HCT116 (cell line): Measurements from ENCODE around the gene SAMD14. TPM values are rescaled to one million over a fixed set of nuclear protein-coding genes. Genes with fewer than 3 reads are reported as not detected.

Experiments used
- ATAC-seq: fragments of 200-7000 bp; cut with Tn5 transposase; 2 replicates; pipeline ENCODE4 v1.9.1; 2020; ENCODE audit warnings: mild to moderate bottlenecking, moderate library complexity
- BruUV-seq: library from RNA; stranded (reverse); fragments of 400-500 nt; replicated peaks from 2 replicates; lab custom pipeline; 2021; lab: Mats Ljungman, UMichigan
- CTCF ChIA-PET: fragments of 300-600 bp; sonication (Branson Sonifier 250); formaldehyde crosslinking; loops from one replicate; lab custom pipeline; 2021; ENCODE audit warnings: antibody characterized with exemption; lab: Charles Lee
- POLR2A ChIA-PET: fragments of 300-600, 350-600 bp; sonication (Branson Sonifier 250); formaldehyde crosslinking; loops from one replicate; lab custom pipeline; 2021; ENCODE audit warnings: antibody characterized with exemption; lab: Charles Lee
- RAD21 ChIA-PET, 2 experiments: fragments of 300-600 bp; sonication (Branson Sonifier 250); formaldehyde crosslinking; loops; one replicate each; lab custom pipeline; 2023; ENCODE audit warnings: low total read pairs in 2 of 2; ENCODE audit not compliant: uncharacterized antibody in 2 of 2, unreplicated experiment in 2 of 2, low non-redundant PET in 1 of 2; lab: Charles Lee
- DNase-seq: peaks from one replicate; pipeline ENCODE4 v3.0.0-alpha.2; 2010; ENCODE audit warnings: low read depth, low spot score
- H2AFZ ChIP-seq: fragments of 200-600 bp; shearing (Covaris generic), sonication (generic); 2 replicates; pipeline ENCODE4 v1.6.1; 2017; ENCODE audit warnings: low read depth, mixed run types, mixed read lengths, antibody characterized with exemption, low read length; ENCODE audit not compliant: poor library complexity, severe bottlenecking
- H3K27ac ChIP-seq: 2 replicates; pipeline ENCODE4 v1.5.1; 2012; ENCODE audit warnings: low read depth, low read length
- H3K27me3 ChIP-seq: fragments of 200-600 bp; sonication (generic); 2 replicates; pipeline ENCODE4 v1.6.1; 2016; ENCODE audit warnings: mixed run types, low read length, mixed read lengths; ENCODE audit not compliant: insufficient read depth
- H3K36me3 ChIP-seq, 2 experiments: fragments of 200-500 bp in 1 of 2; fragments of 200-600 bp in 1 of 2; sonication (Bioruptor generic) in 1 of 2; sonication (generic) in 1 of 2; 2 replicates each; pipeline versions ENCODE4 v1.5.1 to v1.6.1; 2014 to 2016; ENCODE audit warnings: low read length in 2 of 2, inconsistent platforms in 1 of 2, mixed read lengths in 1 of 2, mixed run types in 1 of 2; ENCODE audit not compliant: insufficient read depth in 2 of 2, control insufficient read depth in 1 of 2
- H3K4me1 ChIP-seq, 2 experiments: fragments of 200-600 bp in 1 of 2; sonication (generic) in 1 of 2; 2 replicates each; pipeline versions ENCODE4 v1.5.1 to v1.6.1; 2012 to 2017; ENCODE audit warnings: low read length in 2 of 2, inconsistent platforms in 1 of 2, mild to moderate bottlenecking in 1 of 2, mixed read lengths in 1 of 2, mixed run types in 1 of 2, moderate library complexity in 1 of 2; ENCODE audit not compliant: insufficient read depth in 2 of 2, control insufficient read depth in 1 of 2
- H3K4me2 ChIP-seq: fragments of 200-600 bp; sonication (generic); 2 replicates; pipeline ENCODE4 v1.6.1; 2017; ENCODE audit warnings: mixed run types, low read length, mixed read lengths
- H3K4me3 ChIP-seq, 2 experiments: fragments of 200-600 bp in 1 of 2; sonication (generic) in 1 of 2; replicated peaks in 1 of 2; 2 replicates each; pipeline ENCODE4 v1.5.1; 2011 to 2016; ENCODE audit warnings: low read length in 2 of 2, control low read depth in 1 of 2, low read depth in 1 of 2, mild to moderate bottlenecking in 1 of 2, mixed read lengths in 1 of 2, mixed run types in 1 of 2
- H3K79me2 ChIP-seq: fragments of 200-600 bp; sonication (generic); 2 replicates; pipeline ENCODE4 v1.6.1; 2017; ENCODE audit warnings: mild to moderate bottlenecking, mixed run types, low read length, moderate library complexity, mixed read lengths; ENCODE audit not compliant: insufficient read depth
- H3K9ac ChIP-seq: fragments of 200-600 bp; sonication (generic); 2 replicates; pipeline ENCODE4 v1.6.1; 2016; ENCODE audit warnings: low read length, mixed read lengths
- H3K9me2 ChIP-seq: fragments of 200-600 bp; sonication (generic), shearing (Covaris generic); 2 replicates; pipeline ENCODE4 v1.6.1; 2017; ENCODE audit warnings: mixed run types, mild to moderate bottlenecking, moderate library complexity; ENCODE audit not compliant: insufficient read depth
- H3K9me3 ChIP-seq, 2 experiments: fragments of 200-500 bp in 1 of 2; fragments of 200-600 bp in 1 of 2; sonication (Bioruptor generic) in 1 of 2; sonication (generic) in 1 of 2; 2 replicates each; pipeline ENCODE4 v1.6.1; 2014 to 2017; ENCODE audit warnings: low read length in 2 of 2, mixed read lengths in 2 of 2, inconsistent platforms in 1 of 2, low read depth in 1 of 2, mild to moderate bottlenecking in 1 of 2, mixed run types in 1 of 2, moderate library complexity in 1 of 2; ENCODE audit not compliant: control insufficient read depth in 1 of 2, insufficient read depth in 1 of 2
- H4K20me1 ChIP-seq: fragments of 200-600 bp; sonication (generic), shearing (Covaris generic); 2 replicates; pipeline ENCODE4 v1.6.1; 2017; ENCODE audit warnings: mixed run types, mild to moderate bottlenecking, moderate library complexity; ENCODE audit not compliant: insufficient read depth
- CBX3 ChIP-seq: IDR thresholded peaks from 2 replicates; pipeline ENCODE4 v1.6.1; 2012; ENCODE audit warnings: low read depth
- CEBPB ChIP-seq: IDR thresholded peaks from 2 replicates; pipeline ENCODE4 v1.6.1; 2012; ENCODE audit warnings: low read depth
- ELF1 ChIP-seq: IDR thresholded peaks from 2 replicates; pipeline ENCODE4 v1.6.1; 2012; ENCODE audit warnings: low read depth, borderline replicate concordance
- EZH2 ChIP-seq: fragments of 200-600 bp; sonication (generic); IDR thresholded peaks from 2 replicates; pipeline ENCODE4 v1.6.1; 2017; ENCODE audit warnings: antibody characterized with exemption, mixed run types
- FOSL1 ChIP-seq: IDR thresholded peaks from 2 replicates; pipeline ENCODE4 v1.6.1; 2012; ENCODE audit warnings: low read depth
- JUND ChIP-seq: IDR thresholded peaks from 2 replicates; pipeline ENCODE4 v1.6.1; 2012
- POLR2A ChIP-seq: IDR thresholded peaks from 2 replicates; pipeline ENCODE4 v1.7.0; 2011; ENCODE audit warnings: borderline replicate concordance; ENCODE audit not compliant: insufficient read depth, insufficient read length; ENCODE audit errors: extremely low read depth
- POLR2AphosphoS5 ChIP-seq: IDR thresholded peaks from 2 replicates; pipeline ENCODE4 v1.6.1; 2011; ENCODE audit warnings: mild to moderate bottlenecking, low read depth, low read length, moderate library complexity
- RAD21 ChIP-seq: IDR thresholded peaks from 2 replicates; pipeline ENCODE4 v1.6.1; 2012; ENCODE audit warnings: low read depth, mild to moderate bottlenecking
- SIN3A ChIP-seq: IDR thresholded peaks from 2 replicates; pipeline ENCODE4 v1.6.1; 2012; ENCODE audit warnings: low read depth
- SP1 ChIP-seq: IDR thresholded peaks from 2 replicates; pipeline ENCODE4 v1.6.1; 2012; ENCODE audit warnings: low read depth
- SRF ChIP-seq: IDR thresholded peaks from 2 replicates; pipeline ENCODE4 v1.6.1; 2012; ENCODE audit warnings: low read depth
- TCF7L2 ChIP-seq: IDR thresholded peaks from 2 replicates; pipeline ENCODE4 v1.7.0; 2011; ENCODE audit warnings: borderline replicate concordance, inconsistent platforms; ENCODE audit not compliant: insufficient read depth, insufficient read length; ENCODE audit errors: extremely low read depth
- YY1 ChIP-seq: IDR thresholded peaks from 2 replicates; pipeline ENCODE4 v1.6.1; 2011; ENCODE audit warnings: low read length, low read depth, moderate library complexity, mild to moderate bottlenecking; ENCODE audit not compliant: insufficient replicate concordance; ENCODE audit errors: extremely low read depth
- ZNF274 ChIP-seq: fragments of 200-500 bp; sonication (Bioruptor generic); IDR thresholded peaks from 2 replicates; pipeline ENCODE4 v1.6.1; 2014; ENCODE audit warnings: mild to moderate bottlenecking, low read depth, low read length, inconsistent platforms
- intact Hi-C: fragments of 100-400 bp; cut with micrococcal nuclease; formaldehyde crosslinking; loops from 2 replicates; pipeline ENCODE4 v1.10.0; 2022
- total RNA-seq: library from RNA; stranded (reverse); gene quantifications from one replicate; pipeline ENCODE4 v1.2.1, GENCODE V29; 2021; ENCODE audit not compliant: unreplicated experiment
- TF ChIP-seq, protein P1 (sequence below), 3 experiments: fragments of 200-600 bp in 1 of 3; sonication (generic) in 1 of 3; IDR thresholded peaks in 2 of 3; conservative IDR thresholded peaks in 1 of 3; 2 replicates each; pipeline ENCODE4 v1.5.1; 2012 to 2017; ENCODE audit warnings: low read depth in 2 of 3, low read length in 2 of 3, antibody characterized with exemption in 1 of 3, borderline replicate concordance in 1 of 3, control low read depth in 1 of 3, mild to moderate bottlenecking in 1 of 3, mixed read lengths in 1 of 3, mixed run types in 1 of 3, moderate library complexity in 1 of 3; ENCODE audit not compliant: insufficient read depth in 1 of 3
- TF ChIP-seq, protein P2 (sequence below): IDR thresholded peaks from 2 replicates; pipeline ENCODE4 v1.6.1; 2012
- TF ChIP-seq, protein P3 (sequence below): IDR thresholded peaks from 2 replicates; pipeline ENCODE4 v1.6.1; 2012
- TF ChIP-seq, protein P4 (sequence below): IDR thresholded peaks from 2 replicates; pipeline ENCODE4 v1.6.1; 2011; ENCODE audit warnings: mild to moderate bottlenecking, low read length, moderate library complexity; ENCODE audit not compliant: insufficient replicate concordance; ENCODE audit errors: extremely low read depth

The SAMD14 gene
- total RNA-seq, 1 experiment from 2014 or later = 1.5 TPM

DNA sequence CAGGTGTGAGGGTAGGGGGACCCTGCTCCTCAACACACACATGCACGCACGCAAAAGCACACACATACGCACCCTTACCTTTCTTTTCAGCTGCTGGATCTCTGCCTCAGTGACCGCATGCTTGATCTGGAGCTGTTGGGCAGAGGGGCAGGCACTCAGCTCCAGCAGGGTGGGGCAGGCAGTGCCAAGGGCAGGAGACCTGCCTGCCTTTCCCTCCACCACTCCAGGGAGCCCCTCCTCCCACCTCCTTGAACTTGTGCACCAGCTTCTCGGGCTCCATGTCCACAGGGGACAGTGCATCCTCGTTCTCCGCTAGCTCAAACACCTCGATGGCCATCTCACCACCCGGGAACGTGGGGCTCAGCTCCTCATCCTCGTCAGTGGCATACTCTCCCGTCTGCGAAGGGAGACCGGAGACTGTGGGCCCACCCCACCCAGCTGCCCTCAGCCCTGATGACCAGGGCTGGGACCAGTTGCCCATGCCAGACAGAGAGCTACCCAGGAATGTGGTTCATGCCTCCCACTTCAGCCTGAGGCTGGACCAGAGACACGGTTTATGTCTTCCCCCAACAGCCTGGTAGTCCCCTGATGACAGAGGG is 9.3 kb upstream of the SAMD14 start:
- H3K4me1 ChIP-seq = peaks cover 5 to 16% of the 10 kb centered on the region in 2 experiments
- no peaks in the 10 kb centered on the region for H3K27me3 ChIP-seq
- H3K4me3 ChIP-seq = no peak overlapping the region
- ChIA-PET RAD21 (no interaction called here), CTCF (interaction anchor here (1.0 to 2.2 kb wide), 6 partner anchors 12 to 45 kb away, joined by 3 to 5 read pairs (median 4); partner anchors contain the start of gene SGCA), POLR2A (interaction anchor here (1.7 kb wide), 1 partner anchor 12 kb away, joined by 4 read pairs; no protein-coding TSS in a partner anchor)
- H3K27ac ChIP-seq = peak overlapping the region; percentile 15; the same call in 1 of the 2 replicates
- TF ChIP-seq POLR2A (no peak), CBX3 (no peak), JUND (no peak), RAD21 (no peak), CEBPB (no peak), SP1 (no peak), SRF (no peak), ZNF274 (no peak), TCF7L2 (no peak), EZH2 (no peak), SIN3A (no peak), ELF1 (no peak), YY1 (no peak), POLR2AphosphoS5 (no peak), FOSL1 (no peak)
- TF ChIP-seq, protein P1, sequence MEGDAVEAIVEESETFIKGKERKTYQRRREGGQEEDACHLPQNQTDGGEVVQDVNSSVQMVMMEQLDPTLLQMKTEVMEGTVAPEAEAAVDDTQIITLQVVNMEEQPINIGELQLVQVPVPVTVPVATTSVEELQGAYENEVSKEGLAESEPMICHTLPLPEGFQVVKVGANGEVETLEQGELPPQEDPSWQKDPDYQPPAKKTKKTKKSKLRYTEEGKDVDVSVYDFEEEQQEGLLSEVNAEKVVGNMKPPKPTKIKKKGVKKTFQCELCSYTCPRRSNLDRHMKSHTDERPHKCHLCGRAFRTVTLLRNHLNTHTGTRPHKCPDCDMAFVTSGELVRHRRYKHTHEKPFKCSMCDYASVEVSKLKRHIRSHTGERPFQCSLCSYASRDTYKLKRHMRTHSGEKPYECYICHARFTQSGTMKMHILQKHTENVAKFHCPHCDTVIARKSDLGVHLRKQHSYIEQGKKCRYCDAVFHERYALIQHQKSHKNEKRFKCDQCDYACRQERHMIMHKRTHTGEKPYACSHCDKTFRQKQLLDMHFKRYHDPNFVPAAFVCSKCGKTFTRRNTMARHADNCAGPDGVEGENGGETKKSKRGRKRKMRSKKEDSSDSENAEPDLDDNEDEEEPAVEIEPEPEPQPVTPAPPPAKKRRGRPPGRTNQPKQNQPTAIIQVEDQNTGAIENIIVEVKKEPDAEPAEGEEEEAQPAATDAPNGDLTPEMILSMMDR (IDR thresholded peaks at IDR 0.05 in 2 of 3, conservative IDR thresholded peaks at IDR 0.05 in 1 of 3; ENCODE audit: borderline replicate concordance in 1 of 3, insufficient read depth in 1 of 3, low read depth in 2 of 3, low read length in 2 of 3) = no peak
- TF ChIP-seq, protein P2, sequence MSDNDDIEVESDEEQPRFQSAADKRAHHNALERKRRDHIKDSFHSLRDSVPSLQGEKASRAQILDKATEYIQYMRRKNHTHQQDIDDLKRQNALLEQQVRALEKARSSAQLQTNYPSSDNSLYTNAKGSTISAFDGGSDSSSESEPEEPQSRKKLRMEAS = no peak
- TF ChIP-seq, protein P3, sequence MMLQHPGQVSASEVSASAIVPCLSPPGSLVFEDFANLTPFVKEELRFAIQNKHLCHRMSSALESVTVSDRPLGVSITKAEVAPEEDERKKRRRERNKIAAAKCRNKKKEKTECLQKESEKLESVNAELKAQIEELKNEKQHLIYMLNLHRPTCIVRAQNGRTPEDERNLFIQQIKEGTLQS = no peak
- TF ChIP-seq, protein P4, sequence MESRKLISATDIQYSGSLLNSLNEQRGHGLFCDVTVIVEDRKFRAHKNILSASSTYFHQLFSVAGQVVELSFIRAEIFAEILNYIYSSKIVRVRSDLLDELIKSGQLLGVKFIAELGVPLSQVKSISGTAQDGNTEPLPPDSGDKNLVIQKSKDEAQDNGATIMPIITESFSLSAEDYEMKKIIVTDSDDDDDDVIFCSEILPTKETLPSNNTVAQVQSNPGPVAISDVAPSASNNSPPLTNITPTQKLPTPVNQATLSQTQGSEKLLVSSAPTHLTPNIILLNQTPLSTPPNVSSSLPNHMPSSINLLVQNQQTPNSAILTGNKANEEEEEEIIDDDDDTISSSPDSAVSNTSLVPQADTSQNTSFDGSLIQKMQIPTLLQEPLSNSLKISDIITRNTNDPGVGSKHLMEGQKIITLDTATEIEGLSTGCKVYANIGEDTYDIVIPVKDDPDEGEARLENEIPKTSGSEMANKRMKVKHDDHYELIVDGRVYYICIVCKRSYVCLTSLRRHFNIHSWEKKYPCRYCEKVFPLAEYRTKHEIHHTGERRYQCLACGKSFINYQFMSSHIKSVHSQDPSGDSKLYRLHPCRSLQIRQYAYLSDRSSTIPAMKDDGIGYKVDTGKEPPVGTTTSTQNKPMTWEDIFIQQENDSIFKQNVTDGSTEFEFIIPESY = no peak
- H3K4me2 ChIP-seq = no peak overlapping the region
- no peak overlapping the region for H2AFZ ChIP-seq
- no peaks in the 10 kb centered on the region for H3K9me2 ChIP-seq
- no peaks in the 10 kb centered on the region for H3K9me3 ChIP-seq
- H4K20me1 ChIP-seq = peaks cover 4% of the 10 kb centered on the region; the same call in 1 of the 2 replicates
- H3K36me3 ChIP-seq = peaks cover 82 to 95% of the 10 kb centered on the region in 2 experiments
- H3K9ac ChIP-seq = no peak overlapping the region
- DNase-seq = no peak
- peaks cover 47% of the 10 kb centered on the region; the same call in 1 of the 2 replicates for H3K79me2 ChIP-seq
- no TSS peak for BruUV-seq
- ATAC-seq = no peak
- intact Hi-C loops = no loop called here
